Hepatocyte (in vitro differentiated cells): ENCODE measurements around the gene ABHD2. TPM values are rescaled to one million over a fixed set of nuclear protein-coding genes. Genes with fewer than 3 reads are reported as not detected.

Experiments
- DNase-seq: peaks from one replicate; pipeline ENCODE4 v3.0.0-alpha.2; 2016; ENCODE audit warnings: low spot score
- H2AFZ ChIP-seq: fragments of 200-600 bp; sonication (generic); 2 replicates; pipeline ENCODE4 v1.6.0; 2016; ENCODE audit warnings: antibody characterized with exemption, mild to moderate bottlenecking
- H3K27ac ChIP-seq: fragments of 200-600 bp; sonication (generic); 2 replicates; pipeline ENCODE4 v1.5.1; 2016; ENCODE audit warnings: mild to moderate bottlenecking
- H3K27me3 ChIP-seq: fragments of 200-600 bp; sonication (generic); 2 replicates; pipeline ENCODE4 v1.6.1; 2016
- H3K36me3 ChIP-seq: fragments of 200-600 bp; sonication (generic); replicated peaks from 2 replicates; pipeline ENCODE4 v1.5.1; 2016; ENCODE audit warnings: low read depth; ENCODE audit not compliant: insufficient read depth
- H3K4me1 ChIP-seq: fragments of 200-600 bp; sonication (generic); 2 replicates; pipeline ENCODE4 v1.5.1; 2016; ENCODE audit warnings: mild to moderate bottlenecking, moderate library complexity; ENCODE audit not compliant: insufficient read depth
- H3K4me2 ChIP-seq: fragments of 200-600 bp; sonication (generic); 2 replicates; pipeline ENCODE4 v1.6.0; 2016
- H3K4me3 ChIP-seq: fragments of 200-600 bp; sonication (generic); 2 replicates; pipeline ENCODE4 v1.5.1; 2016; ENCODE audit warnings: mild to moderate bottlenecking
- H3K79me2 ChIP-seq: fragments of 200-600 bp; sonication (generic); 2 replicates; pipeline ENCODE4 v1.6.0; 2017; ENCODE audit warnings: mild to moderate bottlenecking
- H3K9me2 ChIP-seq: fragments of 200-600 bp; sonication (generic); replicated peaks from 2 replicates; pipeline ENCODE4 v1.6.0; 2017; ENCODE audit warnings: mild to moderate bottlenecking; ENCODE audit not compliant: insufficient read depth
- H3K9me3 ChIP-seq: fragments of 200-600 bp; sonication (generic); 2 replicates; pipeline ENCODE4 v1.5.1; 2016; ENCODE audit warnings: low read depth, mild to moderate bottlenecking
- H4K20me1 ChIP-seq: fragments of 200-600 bp; sonication (generic); 2 replicates; pipeline ENCODE4 v1.6.0; 2016; ENCODE audit warnings: mild to moderate bottlenecking; ENCODE audit not compliant: insufficient read depth, poor library complexity, severe bottlenecking
- CTCF ChIP-seq: fragments of 200-600 bp; sonication (generic); IDR thresholded peaks from 2 replicates; pipeline ENCODE4 v1.5.1; 2016; ENCODE audit warnings: antibody characterized with exemption, mild to moderate bottlenecking; ENCODE audit not compliant: poor library complexity
- EZH2 ChIP-seq: fragments of 200-600 bp; sonication (generic); IDR thresholded peaks from 2 replicates; pipeline ENCODE4 v1.6.1; 2016; ENCODE audit warnings: antibody characterized with exemption, mild to moderate bottlenecking, borderline replicate concordance
- EZH2phosphoT487 ChIP-seq: fragments of 200-600 bp; sonication (generic); IDR thresholded peaks from one replicate; pipeline ENCODE4 v1.6.1; 2018; ENCODE audit warnings: antibody characterized with exemption, mild to moderate bottlenecking, low read depth, moderate library complexity; ENCODE audit not compliant: unreplicated experiment, severe bottlenecking
- WGBS: methylation state at CpG from one replicate; pipeline ENCODE4 v1.1.6; 2016; ENCODE audit warnings: low lambda C conversion rate; ENCODE audit errors: missing lambda C conversion rate; 5-methylcytosine and 5-hydroxymethylcytosine counted together
- polyA plus RNA-seq: library from polyadenylated mRNA; unstranded; fragments of >200 nt; fragmentation: Nextera tagmentation; extraction: Ambion mirVana; gene quantifications from 2 replicates; pipeline ENCODE4 v1.2.1, GENCODE V29; 2016
- total RNA-seq: library from RNA; depleted of rRNA; stranded (reverse); fragments of >200 nt; gene quantifications from 2 replicates; pipeline ENCODE4 v1.2.3, GENCODE V29; 2014

ABHD2 gene
- total and polyA plus RNA-seq, 2 experiments from 2014 or later: 11.7 to 59.7 TPM

- H3K36me3 ChIP-seq: no peaks in the 10 kb centered on the region
- peaks cover 10% of the 10 kb centered on the region for H3K79me2 ChIP-seq
These were observed 34.9 kb downstream of the ABHD2 start for GRCh38 chr15:89123181-89123525.

GRCh38 chr15:89125088-89125826 lies 37.0 kb downstream of the ABHD2 start:
- no peak for TF ChIP-seq EZH2phosphoT487
- no peak for TF ChIP-seq CTCF
- no peak for TF ChIP-seq EZH2
- Histone ChIP-seq H3K27ac (peak overlapping the region; percentile 92), H3K9me2 (no peaks in the 10 kb centered on the region), H3K36me3 (no peaks in the 10 kb centered on the region), H3K9me3 (no peaks in the 10 kb centered on the region), H3K79me2 (peaks cover 2% of the 10 kb centered on the region), H3K4me3 (no peak overlapping the region), H3K4me2 (peak overlapping the region; percentile 63), H3K27me3 (no peaks in the 10 kb centered on the region), H4K20me1 (no peaks in the 10 kb centered on the region), H3K4me1 (peaks cover 47% of the 10 kb centered on the region), H2AFZ (peak overlapping the region; percentile 24)
- peak; percentile 72 for DNase-seq
- WGBS: 51% methylated on average over 5 of the region's 5 CpGs

More at GRCh38 chr15:89123181-89123525, 34.9 kb downstream of the ABHD2 start:
- no peaks in the 10 kb centered on the region for H4K20me1 ChIP-seq
- no peak overlapping the region for H3K4me3 ChIP-seq
- DNase-seq: no peak
- no peaks in the 10 kb centered on the region for H3K27me3 ChIP-seq
- H3K27ac ChIP-seq: peak overlapping the region; percentile 92
- 98% methylated on average over 7 of the region's 7 CpGs for WGBS
- H3K9me3 ChIP-seq: no peaks in the 10 kb centered on the region
- H3K9me2 ChIP-seq: no peaks in the 10 kb centered on the region
- H3K4me1 ChIP-seq: peaks cover 58% of the 10 kb centered on the region
- TF ChIP-seq EZH2 (no peak), EZH2phosphoT487 (no peak), CTCF (no peak)
- no peak overlapping the region for H3K4me2 ChIP-seq
- H2AFZ ChIP-seq: no peak overlapping the region

GRCh38 chr15:89126009-89126408 lies 37.8 kb downstream of the ABHD2 start:
- 89% methylated on average over 6 of the region's 6 CpGs for WGBS
- Histone ChIP-seq H3K79me2 (peaks cover 2% of the 10 kb centered on the region), H3K36me3 (no peaks in the 10 kb centered on the region), H3K27me3 (no peaks in the 10 kb centered on the region), H3K4me1 (peaks cover 39% of the 10 kb centered on the region), H3K4me2 (peak overlapping the region; percentile 63), H3K4me3 (no peak overlapping the region), H4K20me1 (no peaks in the 10 kb centered on the region), H3K9me3 (no peaks in the 10 kb centered on the region), H3K9me2 (no peaks in the 10 kb centered on the region), H2AFZ (peak overlapping the region; percentile 24), H3K27ac (peak overlapping the region; percentile 92)
- DNase-seq: no peak
- TF ChIP-seq EZH2: no peak
- TF ChIP-seq EZH2phosphoT487: no peak
- no peak for TF ChIP-seq CTCF
